ENCODE measurements around the gene NEK10. TPM values are rescaled to one million over a fixed set of nuclear protein-coding genes. Genes with fewer than 3 reads are reported as not detected.

The NEK10 gene
- total RNA-seq, 1 experiment from 2014 or later: 1.2 TPM

DNA sequence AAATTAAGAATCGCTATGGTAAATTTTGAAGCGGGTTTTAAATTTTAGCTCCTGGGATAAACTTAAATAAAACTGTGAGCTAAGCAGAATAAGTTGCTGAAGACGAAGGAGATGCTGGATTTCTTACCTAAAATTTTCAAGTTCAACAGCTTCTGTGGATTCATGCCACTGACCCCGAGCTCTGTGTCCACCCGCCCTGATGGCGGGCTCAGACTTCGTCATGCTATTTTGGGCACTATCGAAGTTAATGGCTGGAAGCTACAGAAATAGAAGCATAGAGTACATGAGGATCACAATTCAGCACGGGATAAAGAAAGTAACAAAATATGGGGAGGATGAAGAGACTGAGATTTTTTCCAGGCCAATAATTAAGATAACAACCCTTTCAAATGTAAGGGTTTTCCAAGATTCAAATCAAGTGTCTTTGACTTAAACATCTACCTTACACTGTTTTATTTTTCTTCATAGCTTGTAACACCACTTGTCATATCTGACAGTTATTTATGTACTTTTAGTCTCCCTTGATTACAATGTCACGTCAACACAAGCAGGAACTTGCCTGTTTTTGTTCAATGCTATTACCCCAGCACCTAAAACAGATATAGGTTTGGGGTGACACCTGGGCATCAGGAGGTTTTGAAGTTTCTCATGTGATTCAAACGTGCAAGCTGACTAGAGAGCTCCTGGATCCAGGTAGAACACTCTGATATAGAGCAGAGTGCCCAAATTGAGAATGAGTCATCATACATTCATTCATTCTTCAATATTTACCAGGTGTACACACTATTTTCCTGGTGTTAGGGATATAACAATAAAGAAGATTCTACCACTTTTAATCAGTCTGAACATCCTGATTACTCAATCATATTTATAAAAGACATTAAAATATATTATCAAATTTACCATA is 23.0 kb downstream of the NEK10 start:
- no TSS peak for BruUV-seq (replicated peaks)
- Histone ChIP-seq H3K9me2 (ENCODE audit: insufficient read depth) (no peaks in the 10 kb centered on the region), H3K4me2 (ENCODE audit: low read length) (no peak overlapping the region), H3K9me3 (ENCODE audit: control insufficient read depth in 1 of 2, insufficient read depth in 1 of 2, low read depth in 1 of 2, low read length in 2 of 2) (no peaks in the 10 kb centered on the region), H3K4me3 (replicated peaks in 1 of 2; ENCODE audit: low read depth in 1 of 2, low read length in 2 of 2) (no peak overlapping the region), H4K20me1 (ENCODE audit: insufficient read depth) (no peaks in the 10 kb centered on the region), H3K36me3 (ENCODE audit: control insufficient read depth in 1 of 2, insufficient read depth in 2 of 2, low read length in 2 of 2) (no peaks in the 10 kb centered on the region), H3K27ac (ENCODE audit: low read depth, low read length) (no peak overlapping the region), H3K4me1 (ENCODE audit: control insufficient read depth in 1 of 2, insufficient read depth in 2 of 2, low read length in 2 of 2) (no peaks in the 10 kb centered on the region), H2AFZ (ENCODE audit: low read depth, low read length, poor library complexity, severe bottlenecking) (no peak overlapping the region), H3K27me3 (ENCODE audit: insufficient read depth, low read length) (no peaks in the 10 kb centered on the region), H3K79me2 (ENCODE audit: insufficient read depth, low read length) (no peaks in the 10 kb centered on the region), H3K9ac (ENCODE audit: low read length) (no peak overlapping the region)
- ChIA-PET POLR2A (no interaction called here), CTCF (no interaction called here), RAD21 (ENCODE audit: low non-redundant PET in 1 of 2, low total read pairs in 2 of 2, uncharacterized antibody in 2 of 2, unreplicated experiment in 2 of 2) (no interaction called here)
- no peak for ATAC-seq
- TF ChIP-seq EZH2 (IDR thresholded peaks at IDR 0.05) (no peak), SIN3A (IDR thresholded peaks at IDR 0.05; ENCODE audit: low read depth) (no peak), EZH2phosphoT487 (IDR thresholded peaks at IDR 0.05; ENCODE audit: borderline replicate concordance) (no peak), ZFX (IDR thresholded peaks at IDR 0.05) (no peak), EGR1 (IDR thresholded peaks at IDR 0.05; ENCODE audit: low read depth) (no peak), POLR2A (IDR thresholded peaks at IDR 0.05; ENCODE audit: borderline replicate concordance, extremely low read depth, insufficient read depth, insufficient read length) (no peak), CTCF (IDR thresholded peaks at IDR 0.05 in 2 of 3, conservative IDR thresholded peaks at IDR 0.05 in 1 of 3; ENCODE audit: borderline replicate concordance in 1 of 3, insufficient read depth in 1 of 3, low read depth in 2 of 3, low read length in 2 of 3) (no peak)
- TF ChIP-seq, protein P1, sequence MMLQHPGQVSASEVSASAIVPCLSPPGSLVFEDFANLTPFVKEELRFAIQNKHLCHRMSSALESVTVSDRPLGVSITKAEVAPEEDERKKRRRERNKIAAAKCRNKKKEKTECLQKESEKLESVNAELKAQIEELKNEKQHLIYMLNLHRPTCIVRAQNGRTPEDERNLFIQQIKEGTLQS (IDR thresholded peaks at IDR 0.05): no peak
- no peak for DNase-seq (ENCODE audit: low read depth, low spot score)
- intact Hi-C loops (cut with micrococcal nuclease): no loop called here
